B cell (primary cell): ENCODE data around the gene NME3. TPM values are rescaled to one million over a fixed set of nuclear protein-coding genes. Genes with fewer than 3 reads are reported as not detected.

Source experiments
- ATAC-seq: fragments of 200-7000 bp; cut with Tn5 transposase; one replicate; pipeline ENCODE4 v1.10.0; 2021; ENCODE audit warnings: low read depth, mild to moderate bottlenecking, moderate number of reproducible peaks, moderate library complexity
- CTCF ChIA-PET: fragments of 350-600 bp; sonication (Branson Sonifier 250); formaldehyde crosslinking; loops from one replicate; lab custom pipeline; 2021; ENCODE audit warnings: antibody characterized with exemption, inconsistent platforms; lab: Charles Lee
- POLR2A ChIA-PET: fragments of 350-600 bp; sonication (Branson Sonifier 250); formaldehyde crosslinking; loops from one replicate; lab custom pipeline; 2021; ENCODE audit warnings: antibody characterized with exemption; lab: Charles Lee
- DNase-seq: peaks from one replicate; pipeline ENCODE4 v3.0.0; 2013
- H2AFZ ChIP-seq: 2 replicates; pipeline ENCODE4 v1.6.1; 2012; ENCODE audit warnings: mild to moderate bottlenecking, low read depth, low read length; ENCODE audit not compliant: insufficient read depth, poor library complexity, severe bottlenecking
- H3K27ac ChIP-seq, 2 donors: 1 replicate in 1 of 2; 2 replicates in 1 of 2; pipeline ENCODE4 v1.5.1; 2012 to 2013; ENCODE audit warnings: low read length in 2 of 2, mild to moderate bottlenecking in 2 of 2, moderate library complexity in 1 of 2
- H3K27me3 ChIP-seq, 4 experiments: fragments of 200-600 bp in 1 of 4; sonication (generic) in 1 of 4; replicated peaks in 1 of 4; 1 replicate in 2 of 4; 2 replicates in 2 of 4; pipeline versions ENCODE4 v1.6.1 to v1.7.0; 2013 to 2016; ENCODE audit warnings: low read length in 3 of 4, mild to moderate bottlenecking in 2 of 4, mixed read lengths in 1 of 4, moderate library complexity in 1 of 4; ENCODE audit not compliant: insufficient read depth in 4 of 4, control insufficient read depth in 3 of 4; ENCODE audit errors: control extremely low read depth in 1 of 4
- H3K36me3 ChIP-seq, 2 experiments: replicated peaks in 1 of 2; 1 replicate in 1 of 2; 2 replicates in 1 of 2; pipeline versions ENCODE4 v1.6.1 to v1.7.1; 2013; ENCODE audit warnings: low read length in 1 of 2; ENCODE audit not compliant: insufficient read depth in 2 of 2, control insufficient read depth in 1 of 2; ENCODE audit errors: control extremely low read depth in 1 of 2, extremely low read depth in 1 of 2
- H3K4me1 ChIP-seq, 2 donors: fragments of 200-600 bp in 1 of 2; sonication (generic) in 1 of 2; 1 replicate in 1 of 2; 2 replicates in 1 of 2; pipeline versions ENCODE4 v1.5.1 to v1.6.1; 2013 to 2017; ENCODE audit warnings: low read length in 2 of 2; ENCODE audit not compliant: control insufficient read depth in 2 of 2, insufficient read depth in 2 of 2
- H3K4me2 ChIP-seq: replicated peaks from 2 replicates; pipeline ENCODE3; 2012; ENCODE audit warnings: mild to moderate bottlenecking, low read depth, low read length; ENCODE audit not compliant: poor library complexity, severe bottlenecking
- H3K4me3 ChIP-seq, 5 experiments: fragments of 200-600 bp in 1 of 5; sonication (generic) in 1 of 5; 1 replicate in 3 of 5; 2 replicates in 2 of 5; pipeline versions ENCODE4 v1.5.1 to v1.7.0; 2011 to 2016; ENCODE audit warnings: low read length in 4 of 5, mild to moderate bottlenecking in 4 of 5, low read depth in 2 of 5, control low read depth in 1 of 5, moderate library complexity in 1 of 5; ENCODE audit not compliant: insufficient read depth in 1 of 5; ENCODE audit errors: control extremely low read depth in 1 of 5, extremely low read depth in 1 of 5
- H3K79me2 ChIP-seq: fragments of 200-600 bp; sonication (generic); one replicate; pipeline ENCODE4 v1.6.0; 2016; ENCODE audit warnings: low read length; ENCODE audit not compliant: control insufficient read depth, insufficient read depth
- H3K9ac ChIP-seq: fragments of 200-600 bp; sonication (generic); 2 replicates; pipeline ENCODE4 v1.6.1; 2017; ENCODE audit warnings: mild to moderate bottlenecking, low read length, moderate library complexity
- H3K9me3 ChIP-seq, 3 donors: one replicate each; pipeline versions ENCODE4 v1.6.1 to v1.7.1; 2013; ENCODE audit warnings: low read length in 2 of 3; ENCODE audit not compliant: control insufficient read depth in 2 of 3, insufficient read depth in 1 of 3; ENCODE audit errors: control extremely low read depth in 1 of 3
- H4K20me1 ChIP-seq: 2 replicates; pipeline ENCODE4 v1.6.0; 2012; ENCODE audit warnings: mild to moderate bottlenecking, low read length; ENCODE audit not compliant: insufficient read depth, control insufficient read depth, poor library complexity, severe bottlenecking
- H3K27ac Mint-ChIP-seq: one replicate; pipeline ENCODE4 v1.8.0; 2021; ENCODE audit warnings: mixed read lengths
- H3K27me3 Mint-ChIP-seq: one replicate; pipeline ENCODE4 v1.8.0; 2021; ENCODE audit warnings: mixed read lengths
- H3K4me1 Mint-ChIP-seq: one replicate; pipeline ENCODE4 v1.8.0; 2021; ENCODE audit warnings: mixed read lengths
- H3K4me3 Mint-ChIP-seq: one replicate; pipeline ENCODE4 v1.8.0; 2021; ENCODE audit warnings: mixed read lengths
- H3K9me3 Mint-ChIP-seq: one replicate; pipeline ENCODE4 v1.8.0; 2022; ENCODE audit warnings: mixed read lengths; ENCODE audit not compliant: insufficient read depth
- CTCF ChIP-seq: fragments of 200-600 bp; IDR thresholded peaks from one replicate; pipeline ENCODE4 v1.8.0; 2022; ENCODE audit warnings: antibody characterized with exemption, mild to moderate bottlenecking
- EZH2 ChIP-seq: IDR thresholded peaks from 2 replicates; pipeline ENCODE4 v1.6.1; 2012; ENCODE audit warnings: borderline replicate concordance, low read depth, mild to moderate bottlenecking, moderate library complexity, low read length; ENCODE audit not compliant: insufficient read depth, poor library complexity, severe bottlenecking
- WGBS: methylation state at CpG from one replicate; pipeline ENCODE4 v1.1.5; 2013; ENCODE audit warnings: missing lambda C conversion rate; ENCODE audit not compliant: insufficient coverage; 5-methylcytosine and 5-hydroxymethylcytosine counted together
- intact Hi-C: fragments of 100-400 bp; cut with micrococcal nuclease; formaldehyde crosslinking; loops from one replicate; pipeline ENCODE4 v1.10.0; 2022
- polyA plus RNA-seq: library from polyadenylated mRNA; depleted of rRNA; stranded (reverse); fragments of >200 nt; gene quantifications from 2 replicates; pipeline ENCODE4 v1.2.3, GENCODE V29; 2012
- total RNA-seq, 2 donors: library from RNA; stranded (reverse); fragments of 120-200 nt in 1 of 2; gene quantifications; 1 replicate in 1 of 2; 2 replicates in 1 of 2; pipeline versions ENCODE4 v1.2.3 to v1.2.4, GENCODE V29; 2013 to 2022

The NME3 gene
- total and polyA plus RNA-seq, 2 donors (not counting 1 experiment from before 2014, with no cell fraction given) = 63.2 to 150 TPM

GRCh38 chr16:1790261-1790610 lies 18.9 kb upstream of the NME3 start:
- intact Hi-C loops = no loop called here
- peaks cover 49% of the 10 kb centered on the region for H3K79me2 ChIP-seq
- TF ChIP-seq CTCF (no peak), EZH2 (no peak)
- ChIA-PET CTCF (no interaction called here), POLR2A (no interaction called here)
- no peak overlapping the region for H3K4me3 ChIP-seq
- H2AFZ ChIP-seq = no peak overlapping the region
- peaks cover 38% of the 10 kb centered on the region for H4K20me1 ChIP-seq
- H3K9me3 ChIP-seq = no peaks in the 10 kb centered on the region
- no peaks in the 10 kb centered on the region for H3K27me3 Mint-ChIP-seq
- H3K27ac Mint-ChIP-seq = no peak overlapping the region
- DNase-seq (no peak), ATAC-seq (no peak)
- H3K36me3 ChIP-seq = peaks cover 0 to 32% of the 10 kb centered on the region in 2 experiments
- H3K9me3 Mint-ChIP-seq = no peaks in the 10 kb centered on the region
- no peak overlapping the region for H3K9ac ChIP-seq
- H3K4me1 Mint-ChIP-seq = no peaks in the 10 kb centered on the region
- H3K27ac ChIP-seq = no peak overlapping the region
- H3K27me3 ChIP-seq = no peaks in the 10 kb centered on the region
- no peak overlapping the region for H3K4me2 ChIP-seq
- no peak overlapping the region for H3K4me3 Mint-ChIP-seq
- H3K4me1 ChIP-seq = no peaks in the 10 kb centered on the region
- 99% methylated on average over 15 of the region's 15 CpGs for WGBS

GRCh38 chr16:1789643-1790045 lies 18.3 kb upstream of the NME3 start:
- H3K27me3 Mint-ChIP-seq = no peaks in the 10 kb centered on the region
- intact Hi-C loops = no loop called here
- no peak overlapping the region for H3K4me3 ChIP-seq
- H3K9me3 ChIP-seq = no peaks in the 10 kb centered on the region
- H3K9me3 Mint-ChIP-seq = no peaks in the 10 kb centered on the region
- ATAC-seq (no peak), DNase-seq (no peak)
- TF ChIP-seq CTCF (no peak), EZH2 (no peak)
- no peaks in the 10 kb centered on the region for H3K27me3 ChIP-seq
- H3K27ac Mint-ChIP-seq = no peak overlapping the region
- ChIA-PET POLR2A (interaction anchor here (0.5 kb wide), 1 partner anchor 246 kb away, joined by 9 read pairs; no protein-coding TSS in a partner anchor), CTCF (no interaction called here)
- peaks cover 2% of the 10 kb centered on the region for H3K4me1 Mint-ChIP-seq
- H3K27ac ChIP-seq = no peak overlapping the region
- H3K9ac ChIP-seq = no peak overlapping the region
- H3K4me1 ChIP-seq = no peaks in the 10 kb centered on the region
- no peak overlapping the region for H3K4me3 Mint-ChIP-seq
- H4K20me1 ChIP-seq = peaks cover 44% of the 10 kb centered on the region
- no peak overlapping the region for H2AFZ ChIP-seq
- 91% methylated on average over 13 of the region's 25 CpGs for WGBS
- H3K4me2 ChIP-seq = no peak overlapping the region
- H3K79me2 ChIP-seq = peaks cover 55% of the 10 kb centered on the region
- peaks cover 0 to 33% of the 10 kb centered on the region in 2 experiments for H3K36me3 ChIP-seq
